Activated CD4-positive, alpha-beta memory T cell treated with anti-CD3 and anti-CD28 coated beads, Interleukin-2, amount 10 ng/mL, durations not matched to agents 7 days and 5 days (primary cell): ENCODE measurements around the gene FN3K. TPM values are rescaled to one million over a fixed set of nuclear protein-coding genes. Genes with fewer than 3 reads are reported as not detected.
"Not testable (repeated sequence)": the region's sequence is repeated elsewhere in the genome, so short reads cannot be mapped to it uniquely, and the experiment has no call there.

Experiments used
- CTCF ChIA-PET: fragments of 350-600 bp; sonication (Branson Sonifier 250); formaldehyde crosslinking; loops from one replicate; lab custom pipeline; 2021; ENCODE audit warnings: antibody characterized with exemption, inconsistent platforms; lab: Charles Lee
- POLR2A ChIA-PET: fragments of 350-600 bp; sonication (Branson Sonifier 250); formaldehyde crosslinking; loops from one replicate; lab custom pipeline; 2021; ENCODE audit warnings: antibody characterized with exemption; lab: Charles Lee
- DNase-seq: peaks from one replicate; pipeline ENCODE4 v3.0.0-alpha.2; 2020
- H3K27ac Mint-ChIP-seq: one replicate; pipeline ENCODE4 v1.8.0; 2021; ENCODE audit warnings: mild to moderate bottlenecking, mixed read lengths
- H3K27me3 Mint-ChIP-seq: one replicate; pipeline ENCODE4 v1.8.0; 2021; ENCODE audit warnings: mixed read lengths
- H3K36me3 Mint-ChIP-seq: one replicate; pipeline ENCODE4 v1.8.0; 2021; ENCODE audit warnings: low read depth, mixed read lengths
- H3K4me1 Mint-ChIP-seq: one replicate; pipeline ENCODE4 v1.8.0; 2021; ENCODE audit warnings: mixed read lengths
- H3K4me3 Mint-ChIP-seq: one replicate; pipeline ENCODE4 v1.8.0; 2021; ENCODE audit warnings: mild to moderate bottlenecking, mixed read lengths
- H3K9me3 Mint-ChIP-seq: one replicate; pipeline ENCODE4 v1.8.0; 2021; ENCODE audit warnings: mixed read lengths
- total RNA-seq, 2 experiments: library from RNA; stranded (reverse); gene quantifications; one replicate each; pipeline ENCODE4 v1.2.3, GENCODE V29; 2021

The FN3K gene
- total RNA-seq, 2 experiments from 2014 or later = 2.4 to 3.7 TPM

DNA sequence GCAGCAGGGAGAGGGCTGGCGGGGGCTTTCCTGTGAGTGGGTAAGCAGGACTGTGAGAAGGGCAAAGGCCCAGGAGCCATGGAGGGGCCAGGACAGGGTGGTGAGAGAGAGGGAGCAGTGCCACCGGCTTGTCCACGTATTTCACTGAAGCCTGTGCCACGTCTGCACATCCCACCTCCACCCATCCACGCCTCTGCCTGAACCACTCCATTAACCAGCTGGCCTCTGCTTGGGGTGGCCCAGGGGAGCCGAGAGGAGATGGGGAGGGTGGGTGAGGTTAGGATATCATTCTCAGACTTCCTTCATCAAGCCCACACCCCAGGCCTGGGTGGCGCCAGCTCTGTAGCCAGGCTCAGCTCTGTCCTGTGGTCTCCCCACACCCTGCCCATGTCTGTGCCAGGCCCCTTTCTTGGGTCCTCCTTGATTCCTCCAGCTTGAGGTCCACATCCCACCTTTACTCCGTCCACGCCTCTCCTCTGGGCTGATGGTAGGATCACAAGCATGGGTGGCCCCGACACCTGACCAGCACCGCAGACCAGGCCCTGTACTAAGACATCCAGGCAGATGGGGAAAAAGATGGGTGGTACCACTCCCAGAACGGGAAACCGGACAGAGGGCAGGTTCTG, 3.2 kb upstream of the FN3K start:
- peaks cover 1% of the 10 kb centered on the region for H3K4me1 Mint-ChIP-seq
- no peak for DNase-seq
- no peak overlapping the region for H3K4me3 Mint-ChIP-seq
- no peaks in the 10 kb centered on the region for H3K27me3 Mint-ChIP-seq
- H3K27ac Mint-ChIP-seq = no peak overlapping the region
- POLR2A ChIA-PET = no interaction called here
- H3K36me3 Mint-ChIP-seq = peaks cover 38% of the 10 kb centered on the region
- peaks cover 6% of the 10 kb centered on the region for H3K9me3 Mint-ChIP-seq
- CTCF ChIA-PET = no interaction called here

DNA sequence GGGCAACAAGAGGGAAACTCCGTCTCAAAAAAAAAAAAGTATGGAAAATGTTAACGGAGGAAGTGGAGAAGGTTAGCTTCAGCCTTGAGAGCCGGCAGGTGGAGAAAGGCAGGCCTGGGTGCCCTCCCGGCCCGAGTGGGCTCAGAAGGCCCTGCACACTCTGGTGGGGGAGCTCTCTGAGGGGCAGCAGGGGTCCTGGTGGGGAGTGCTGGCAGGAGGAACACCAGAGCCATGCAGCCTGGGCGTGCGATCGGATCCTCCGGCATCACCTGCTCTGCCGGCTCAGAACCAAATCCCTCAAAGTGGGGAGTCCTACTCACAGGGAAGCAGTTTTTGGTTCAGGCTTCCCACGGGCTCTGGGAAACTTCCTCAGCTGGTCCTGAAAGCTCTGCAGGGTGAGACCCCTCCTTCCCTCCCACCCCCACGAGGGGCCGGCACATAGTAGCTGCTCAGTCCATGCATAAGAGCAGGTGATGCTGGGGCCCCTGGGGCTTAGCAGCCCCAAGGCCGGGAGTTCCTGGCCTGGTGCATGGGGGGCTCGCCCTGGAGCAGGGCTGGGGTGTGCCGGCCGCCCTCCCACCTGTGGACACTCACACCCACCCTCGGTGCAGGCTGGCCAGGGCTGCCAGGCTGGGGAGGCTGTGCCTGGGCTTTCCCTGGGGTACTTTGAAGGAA, 1.2 kb downstream of the FN3K start:
- Mint-ChIP-seq H3K4me3 (no peak overlapping the region), H3K36me3 (peaks cover 38% of the 10 kb centered on the region), H3K27me3 (no peaks in the 10 kb centered on the region), H3K9me3 (peaks cover 22% of the 10 kb centered on the region), H3K27ac (no peak overlapping the region), H3K4me1 (peaks cover 1% of the 10 kb centered on the region)
- ChIA-PET CTCF (no interaction called here), POLR2A (no interaction called here)
- DNase-seq = no peak

DNA sequence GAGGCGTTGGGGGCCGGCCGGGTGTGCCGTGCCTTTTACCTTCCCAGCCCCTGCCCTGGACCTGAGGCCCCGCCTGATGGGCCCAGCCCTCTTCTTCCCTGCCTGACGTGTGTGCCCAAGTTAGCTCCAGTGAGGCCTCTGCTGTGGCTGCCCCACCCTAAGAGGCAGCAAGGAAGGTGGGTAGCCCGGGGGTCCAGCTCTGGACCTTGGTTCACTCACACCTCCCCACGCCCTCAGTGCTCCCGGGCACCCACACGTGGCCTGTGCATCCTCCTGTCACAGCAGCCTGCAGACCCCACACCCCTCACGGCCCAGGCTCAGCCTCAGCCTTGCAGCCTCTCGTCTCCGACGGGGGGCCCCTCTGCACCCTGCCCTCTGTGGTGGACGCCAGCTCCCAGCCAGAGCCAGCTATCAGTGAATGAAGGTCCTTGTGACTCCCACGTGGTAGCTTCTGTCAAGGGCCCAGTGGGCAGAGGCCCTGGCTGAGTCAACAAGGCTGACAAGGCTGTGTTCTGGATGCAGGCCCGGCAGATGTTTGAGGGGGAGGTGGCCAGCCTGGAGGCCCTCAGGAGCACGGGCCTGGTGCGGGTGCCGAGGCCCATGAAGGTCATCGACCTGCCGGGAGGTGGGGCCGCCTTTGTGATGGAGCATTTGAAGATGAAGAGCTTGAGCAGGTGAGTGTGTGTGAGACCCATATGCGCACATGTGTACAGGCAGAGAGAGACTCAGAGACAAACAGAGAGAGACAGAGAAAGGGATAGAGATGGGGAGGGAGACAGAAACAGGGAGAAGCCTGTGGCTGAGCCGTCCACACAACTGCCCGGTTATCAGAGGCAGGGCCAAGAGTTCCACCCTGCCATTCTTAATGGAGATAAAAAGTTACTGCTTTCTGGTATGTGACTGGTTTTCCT, 2.8 kb downstream of the FN3K start:
- peaks cover 28% of the 10 kb centered on the region for H3K36me3 Mint-ChIP-seq
- DNase-seq = no peak
- H3K4me3 Mint-ChIP-seq = no peak overlapping the region
- no peaks in the 10 kb centered on the region for H3K27me3 Mint-ChIP-seq
- peaks cover 23% of the 10 kb centered on the region for H3K9me3 Mint-ChIP-seq
- POLR2A ChIA-PET = no interaction called here
- H3K27ac Mint-ChIP-seq = no peak overlapping the region
- H3K4me1 Mint-ChIP-seq = peaks cover 1% of the 10 kb centered on the region
- CTCF ChIA-PET = no interaction called here

DNA sequence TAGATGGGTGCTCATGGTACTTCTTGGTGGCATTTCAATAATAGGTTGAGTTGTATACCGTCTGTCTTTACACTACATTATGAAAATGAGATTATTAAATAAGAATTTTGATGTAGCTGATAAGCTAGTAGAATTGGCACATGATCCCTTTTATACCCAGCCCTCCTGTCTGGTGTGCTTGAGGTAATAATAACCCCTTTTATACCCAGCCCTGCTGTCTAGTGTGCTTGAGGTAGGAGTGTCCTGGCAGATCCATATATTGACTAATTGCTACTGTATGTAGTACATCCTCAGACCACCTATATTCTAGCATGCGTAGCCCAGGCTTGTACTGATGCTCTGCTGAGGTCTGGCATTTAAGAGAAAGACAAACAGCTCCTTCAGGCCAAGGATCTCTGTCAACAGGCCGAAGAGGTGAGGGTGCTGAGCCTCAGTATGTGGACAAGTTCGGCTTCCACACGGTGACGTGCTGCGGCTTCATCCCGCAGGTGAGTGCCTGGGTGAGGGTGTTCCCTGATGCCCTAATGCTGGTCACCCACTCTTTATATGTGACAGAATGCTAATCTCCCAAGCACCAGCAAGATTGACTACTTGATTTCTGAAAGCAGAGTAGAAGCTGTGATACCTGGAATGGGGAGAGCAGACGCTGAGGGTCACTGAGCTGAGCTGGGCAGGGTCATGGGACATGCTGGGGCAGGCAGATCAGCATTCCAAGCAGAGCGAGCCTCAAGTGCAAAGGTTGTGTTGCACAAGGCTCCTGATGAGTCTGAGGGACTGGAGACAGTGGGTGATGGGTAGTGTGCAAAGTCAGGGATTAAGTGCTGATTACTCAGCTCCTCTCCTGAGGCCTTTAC, 5.7 kb downstream of the FN3K start:
- H3K4me1 Mint-ChIP-seq = no peaks in the 10 kb centered on the region
- POLR2A ChIA-PET = no interaction called here

DNA sequence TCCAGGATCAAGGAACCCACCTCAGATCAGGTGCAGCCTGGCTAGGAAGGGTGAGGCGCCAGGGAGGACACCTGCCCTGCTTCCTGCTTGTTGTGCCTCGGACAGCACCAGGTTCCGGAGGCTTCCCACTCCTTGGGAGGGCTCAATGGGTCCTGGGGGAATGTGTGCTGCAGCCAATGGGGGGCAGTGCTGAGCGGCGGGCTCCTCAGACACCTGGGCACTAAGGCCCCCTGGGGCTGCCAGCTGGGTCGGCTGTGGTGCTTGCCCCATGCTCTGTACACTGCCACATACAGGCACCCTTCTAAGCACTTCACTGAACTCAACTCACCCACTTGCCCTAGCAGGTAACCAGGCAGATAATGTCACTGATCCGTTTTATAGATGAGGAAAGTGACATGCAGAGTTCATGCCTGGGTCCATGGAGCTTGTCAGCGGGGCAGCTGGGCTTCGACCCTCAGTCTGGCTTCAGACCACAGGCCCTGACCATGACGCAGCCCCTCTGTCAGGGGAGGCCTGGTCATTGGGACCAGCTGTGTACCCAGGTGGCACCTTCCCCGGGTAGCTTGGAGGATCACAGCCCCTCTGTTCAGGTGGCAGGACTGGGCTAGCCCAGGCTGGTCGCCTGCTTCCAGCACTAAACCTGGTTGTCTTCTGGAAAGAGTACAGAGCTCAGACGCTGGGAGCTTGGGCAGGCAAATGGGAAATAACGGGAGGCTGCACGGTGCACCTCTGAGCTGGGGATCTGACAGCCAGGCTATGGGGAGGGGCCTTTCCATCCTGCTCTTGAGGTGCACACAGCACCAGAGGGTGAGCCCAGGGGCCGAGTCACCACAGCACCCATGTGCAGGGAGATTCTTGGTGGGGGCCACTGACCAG, 8.2 kb downstream of the FN3K start:
- DNase-seq = no peak
- Mint-ChIP-seq H3K4me1 (no peaks in the 10 kb centered on the region), H3K27me3 (no peaks in the 10 kb centered on the region), H3K27ac (no peak overlapping the region), H3K9me3 (peaks cover 18% of the 10 kb centered on the region), H3K36me3 (peaks cover 20% of the 10 kb centered on the region), H3K4me3 (no peak overlapping the region)
- POLR2A ChIA-PET = no interaction called here
- CTCF ChIA-PET = no interaction called here

More for the DNA sequence above, 5.7 kb downstream of the FN3K start:
- Mint-ChIP-seq H3K27me3 (no peaks in the 10 kb centered on the region), H3K36me3 (peaks cover 23% of the 10 kb centered on the region), H3K4me3 (no peak overlapping the region), H3K9me3 (peaks cover 20% of the 10 kb centered on the region), H3K27ac (no peak overlapping the region)
- DNase-seq = no peak
- CTCF ChIA-PET = no interaction called here

DNA sequence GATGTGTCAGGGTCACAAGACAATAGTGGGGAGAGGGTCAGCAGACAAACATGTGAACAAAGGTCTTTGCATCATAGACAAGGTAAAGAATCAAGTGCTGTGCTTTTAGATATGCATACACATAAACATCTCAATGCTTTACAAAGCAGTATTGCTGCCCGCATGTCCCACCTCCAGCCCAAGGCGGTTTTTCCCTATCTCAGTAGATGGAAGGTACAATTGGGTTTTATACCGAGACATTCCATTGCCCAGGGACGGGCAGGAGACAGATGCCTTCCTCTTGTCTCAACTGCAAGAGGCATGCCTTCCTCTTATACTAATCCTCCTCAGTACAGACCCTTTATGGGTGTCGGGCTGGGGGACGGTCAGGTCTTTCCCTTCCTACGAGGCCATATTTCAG, 9.3 kb downstream of the FN3K start:
- Mint-ChIP-seq H3K36me3 (peaks cover 19% of the 10 kb centered on the region), H3K9me3 (peaks cover 18% of the 10 kb centered on the region)
- H3K4me1 Mint-ChIP-seq, POLR2A ChIA-PET, H3K4me3 Mint-ChIP-seq, CTCF ChIA-PET, H3K27me3 Mint-ChIP-seq, DNase-seq, H3K27ac Mint-ChIP-seq: not testable (repeated sequence)

DNA sequence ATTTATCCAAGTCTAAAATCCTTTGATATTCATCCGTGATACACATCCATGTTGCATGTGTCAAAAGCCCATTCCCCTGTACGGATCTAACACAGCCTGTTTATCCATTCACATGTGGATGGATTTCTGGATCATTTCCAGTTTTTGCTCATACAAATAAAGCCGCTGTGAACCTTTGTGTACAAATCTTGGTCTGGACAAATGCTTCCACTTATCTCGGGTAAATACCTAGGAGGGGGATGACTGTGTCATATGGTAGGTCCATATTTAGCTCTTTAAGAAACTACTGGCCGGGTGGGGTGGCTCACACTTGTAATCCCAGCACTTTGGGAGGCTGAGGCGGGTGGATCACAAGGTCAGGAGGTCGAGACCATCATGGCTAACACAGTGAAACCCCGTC, 10.1 kb downstream of the FN3K start:
- peaks cover 12% of the 10 kb centered on the region for H3K9me3 Mint-ChIP-seq
- POLR2A ChIA-PET = no interaction called here

DNA sequence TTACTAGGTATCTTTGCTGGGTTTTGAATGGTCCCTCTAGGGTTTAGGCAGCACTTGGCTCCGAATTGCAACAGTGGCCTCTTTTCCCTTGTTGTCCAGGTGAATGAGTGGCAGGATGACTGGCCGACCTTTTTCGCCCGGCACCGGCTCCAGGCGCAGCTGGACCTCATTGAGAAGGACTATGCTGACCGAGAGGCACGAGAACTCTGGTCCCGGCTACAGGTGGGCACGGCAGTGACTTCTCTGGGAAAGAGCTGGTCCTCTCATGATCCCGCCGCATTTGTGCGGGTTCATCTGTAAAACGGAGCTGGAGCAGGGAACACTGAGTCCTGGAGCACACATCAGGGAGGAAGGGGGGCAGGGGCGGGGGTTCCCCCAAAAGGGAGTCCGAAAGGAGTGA, 13.3 kb downstream of the FN3K start:
- H3K27me3 Mint-ChIP-seq = peaks cover 2% of the 10 kb centered on the region
- H3K9me3 Mint-ChIP-seq = no peaks in the 10 kb centered on the region
- no peak for DNase-seq
- no peaks in the 10 kb centered on the region for H3K36me3 Mint-ChIP-seq
- H3K4me3 Mint-ChIP-seq = no peak overlapping the region
- POLR2A ChIA-PET = no interaction called here
- peaks cover 12% of the 10 kb centered on the region for H3K4me1 Mint-ChIP-seq
- CTCF ChIA-PET = interaction anchor here (0.5 kb wide), 1 partner anchor 93 kb away, joined by 4 read pairs; no protein-coding TSS in a partner anchor
- no peak overlapping the region for H3K27ac Mint-ChIP-seq

More for the DNA sequence above, 10.1 kb downstream of the FN3K start:
- Mint-ChIP-seq H3K27me3 (peaks cover 2% of the 10 kb centered on the region), H3K4me1 (no peaks in the 10 kb centered on the region), H3K4me3 (no peak overlapping the region), H3K36me3 (peaks cover 13% of the 10 kb centered on the region), H3K27ac (no peak overlapping the region)
- CTCF ChIA-PET = no interaction called here
- DNase-seq = no peak

DNA sequence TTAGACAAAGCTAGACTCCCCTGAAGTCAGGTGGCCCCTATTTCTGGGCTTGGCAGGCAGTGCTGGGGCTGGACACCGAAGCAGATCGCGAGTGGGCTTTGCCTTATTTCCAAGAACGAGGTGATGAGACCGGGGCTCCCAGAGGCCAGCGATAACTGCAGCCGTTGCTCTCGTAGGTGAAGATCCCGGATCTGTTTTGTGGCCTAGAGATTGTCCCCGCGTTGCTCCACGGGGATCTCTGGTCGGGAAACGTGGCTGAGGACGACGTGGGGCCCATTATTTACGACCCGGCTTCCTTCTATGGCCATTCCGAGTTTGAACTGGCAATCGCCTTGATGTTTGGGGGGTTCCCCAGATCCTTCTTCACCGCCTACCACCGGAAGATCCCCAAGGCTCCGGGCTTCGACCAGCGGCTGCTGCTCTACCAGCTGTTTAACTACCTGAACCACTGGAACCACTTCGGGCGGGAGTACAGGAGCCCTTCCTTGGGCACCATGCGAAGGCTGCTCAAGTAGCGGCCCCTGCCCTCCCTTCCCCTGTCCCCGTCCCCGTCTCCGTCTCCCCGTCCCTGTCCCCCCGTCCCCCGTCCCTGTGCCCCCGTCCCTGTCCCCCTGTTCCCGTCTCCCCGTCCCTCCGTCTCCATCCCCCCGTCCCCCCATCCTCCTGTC, 15.0 kb downstream of the FN3K start:
- peaks cover 2% of the 10 kb centered on the region for H3K27me3 Mint-ChIP-seq
- ChIA-PET POLR2A (no interaction called here), CTCF (no interaction called here)
- H3K36me3 Mint-ChIP-seq = peaks cover under 1% of the 10 kb centered on the region
- H3K27ac Mint-ChIP-seq = no peak overlapping the region
- peak overlapping the region; percentile 33 for H3K4me3 Mint-ChIP-seq
- no peak for DNase-seq
- H3K4me1 Mint-ChIP-seq = peaks cover 25% of the 10 kb centered on the region
- H3K9me3 Mint-ChIP-seq = no peaks in the 10 kb centered on the region

DNA sequence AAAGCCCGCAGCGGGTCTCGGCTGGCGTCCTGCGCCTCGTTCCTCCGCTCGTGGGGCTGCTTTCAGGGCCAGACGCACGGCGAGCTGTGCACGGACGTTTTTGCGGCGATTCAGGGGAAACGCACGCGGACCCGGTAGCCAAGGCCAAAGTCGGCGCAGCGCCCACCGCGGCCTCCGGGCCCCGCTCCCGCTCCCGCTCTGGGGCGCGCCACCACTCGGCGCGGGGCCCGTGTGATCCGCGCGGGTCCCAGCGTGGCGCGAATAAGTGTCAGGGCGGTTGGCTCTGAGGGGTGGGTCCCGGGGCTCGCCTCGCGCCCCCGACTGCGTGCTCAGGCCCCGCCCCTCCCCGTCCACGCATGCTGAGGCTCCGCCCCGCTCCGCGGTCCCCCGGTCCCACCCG, 15.8 kb downstream of the FN3K start:
- Mint-ChIP-seq H3K27me3 (peaks cover 2% of the 10 kb centered on the region), H3K36me3 (peaks cover 3% of the 10 kb centered on the region), H3K4me1 (peaks cover 29% of the 10 kb centered on the region), H3K4me3 (peak overlapping the region; percentile 39), H3K27ac (no peak overlapping the region), H3K9me3 (no peaks in the 10 kb centered on the region)
- DNase-seq = no peak
- ChIA-PET CTCF (no interaction called here), POLR2A (no interaction called here)

DNA sequence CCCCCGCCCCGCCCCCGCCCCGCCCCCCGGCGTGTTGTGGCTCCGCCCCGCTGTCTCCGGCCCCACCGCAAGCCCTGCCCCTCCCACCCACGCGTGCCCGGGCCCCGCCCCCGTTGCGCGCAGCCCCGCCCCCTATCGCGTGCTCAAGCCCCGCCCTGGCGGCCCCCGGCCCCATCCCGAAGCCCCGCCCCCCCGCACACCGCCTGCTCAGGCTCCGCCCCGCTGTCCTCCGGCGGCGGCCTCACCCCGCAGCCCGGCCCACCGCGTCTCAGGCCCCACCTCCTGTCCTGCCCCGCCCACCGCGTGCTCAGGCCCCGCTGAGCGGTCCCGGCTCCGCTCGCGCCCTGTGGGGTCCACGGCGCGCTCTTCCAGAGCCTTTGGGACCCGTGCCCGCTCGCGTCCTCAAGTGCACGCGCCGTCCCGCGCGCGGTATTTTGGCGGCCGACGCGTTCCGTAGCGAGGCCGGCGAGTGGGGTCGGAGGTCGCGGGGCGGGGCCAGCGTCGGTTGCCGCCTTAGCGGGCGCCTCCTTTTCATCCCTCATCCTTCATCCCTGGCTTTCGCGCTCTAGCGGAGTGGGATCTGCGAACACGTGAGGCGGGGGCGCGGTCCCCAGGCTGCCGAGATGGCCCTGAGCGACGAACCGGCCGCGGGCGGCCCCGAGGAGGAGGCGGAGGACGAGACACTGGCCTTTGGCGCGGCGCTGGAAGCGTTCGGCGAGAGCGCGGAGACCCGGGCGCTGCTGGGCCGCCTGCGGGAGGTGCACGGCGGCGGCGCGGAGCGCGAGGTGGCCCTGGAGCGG, 16.4 kb downstream of the FN3K start, which contains the start of gene TBCD:
TSS of gene TBCD (plus strand) at position 495 of the 800 bp plus-strand sequence. CDS start at position 624, 129 bp downstream.
- peak; percentile 91 for DNase-seq
- H3K9me3 Mint-ChIP-seq = no peaks in the 10 kb centered on the region
- peak within 1 kb of the TSS; percentile 63 for H3K27ac Mint-ChIP-seq
- ChIA-PET CTCF (no interaction called here), POLR2A (no interaction called here)
- H3K27me3 Mint-ChIP-seq = peaks cover 2% of the 10 kb centered on the region
- H3K4me3 Mint-ChIP-seq = peak within 1 kb of the TSS; percentile 81
- H3K36me3 Mint-ChIP-seq = peaks cover 5% of the 10 kb centered on the region
- H3K4me1 Mint-ChIP-seq = peaks cover 29% of the 10 kb centered on the region
